ENCODE measurements around the gene OSBPL6.

The OSBPL6 gene

DNA sequence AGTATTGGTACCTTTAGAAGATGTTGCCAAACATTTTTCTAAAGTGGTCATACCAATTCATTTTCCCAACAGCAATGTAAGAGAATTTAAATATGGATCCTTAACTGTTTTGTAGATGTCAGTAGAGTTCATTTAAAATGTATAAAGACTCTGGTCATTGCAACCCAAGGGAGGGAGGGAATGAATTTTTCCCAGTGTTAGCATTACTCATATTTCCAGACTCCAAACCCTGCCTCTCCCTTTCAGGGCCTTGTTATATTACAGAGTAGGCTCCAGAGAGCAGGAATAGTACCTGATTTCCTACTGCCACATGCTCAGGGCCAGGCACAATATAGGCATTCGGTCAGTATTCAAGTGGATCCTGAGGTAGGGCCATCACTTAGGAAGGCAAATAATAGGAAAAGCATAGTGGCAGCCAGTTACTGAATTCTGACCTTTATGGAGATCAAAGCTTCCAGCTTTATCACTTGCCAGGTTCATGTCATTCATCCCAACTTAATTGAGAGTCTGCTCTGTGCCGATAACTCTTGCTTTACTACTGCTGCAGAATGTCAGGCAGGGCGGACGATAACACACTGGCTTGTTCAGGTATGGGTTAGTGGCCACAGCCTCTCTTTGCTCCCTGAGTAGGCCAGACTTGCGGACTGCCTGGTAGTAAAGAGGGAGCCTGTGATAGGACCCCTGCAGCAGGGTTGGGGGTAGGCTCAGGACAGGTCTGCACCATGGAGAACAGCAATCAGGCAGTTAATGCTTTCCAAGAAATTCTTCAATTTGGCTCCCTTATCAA is 75.3 kb downstream of the OSBPL6 start:
- TF ChIP-seq CTCF (IDR thresholded peaks at IDR 0.05; ENCODE audit: borderline replicate concordance, insufficient read depth, low read depth, low read length), result no peak

DNA sequence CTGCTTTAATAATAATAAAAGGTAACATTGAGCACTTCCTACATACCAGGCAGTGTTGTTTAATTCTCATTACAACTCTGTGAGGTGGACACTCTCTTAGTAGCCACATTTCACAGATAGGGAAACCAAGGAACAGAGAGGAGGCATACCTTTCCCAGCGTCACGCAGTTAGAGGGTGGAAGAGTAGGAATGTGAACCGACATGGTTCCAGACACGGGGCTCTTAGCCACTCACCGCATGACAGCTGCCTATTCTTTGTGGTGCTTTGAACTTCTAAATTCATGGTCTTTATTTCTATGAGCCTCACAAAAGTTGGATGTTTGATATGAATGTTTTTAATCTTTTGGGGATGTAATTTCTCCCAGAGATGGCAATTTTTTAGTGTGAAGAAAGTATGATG is 76.0 kb downstream of the OSBPL6 start:
- no peak for TF ChIP-seq CTCF (IDR thresholded peaks at IDR 0.05; ENCODE audit: borderline replicate concordance, insufficient read depth, low read depth, low read length)
- no peak overlapping the region for H3K4me3 ChIP-seq (ENCODE audit: low read depth, low read length)

More for the DNA sequence above, 75.3 kb downstream of the OSBPL6 start:
- no peak overlapping the region for H3K4me3 ChIP-seq (ENCODE audit: low read depth, low read length)

GRCh38 chr2:178271094-178271493 is 76.8 kb downstream of the OSBPL6 start:
- TF ChIP-seq CTCF (IDR thresholded peaks at IDR 0.05; ENCODE audit: borderline replicate concordance, insufficient read depth, low read depth, low read length), result no peak
- no peak overlapping the region for H3K4me3 ChIP-seq (ENCODE audit: low read depth, low read length)

GRCh38 chr2:178271629-178272333 is 77.5 kb downstream of the OSBPL6 start:
- no peak for TF ChIP-seq CTCF (IDR thresholded peaks at IDR 0.05; ENCODE audit: borderline replicate concordance, insufficient read depth, low read depth, low read length)
- H3K4me3 ChIP-seq (ENCODE audit: low read depth, low read length), result no peak overlapping the region

DNA sequence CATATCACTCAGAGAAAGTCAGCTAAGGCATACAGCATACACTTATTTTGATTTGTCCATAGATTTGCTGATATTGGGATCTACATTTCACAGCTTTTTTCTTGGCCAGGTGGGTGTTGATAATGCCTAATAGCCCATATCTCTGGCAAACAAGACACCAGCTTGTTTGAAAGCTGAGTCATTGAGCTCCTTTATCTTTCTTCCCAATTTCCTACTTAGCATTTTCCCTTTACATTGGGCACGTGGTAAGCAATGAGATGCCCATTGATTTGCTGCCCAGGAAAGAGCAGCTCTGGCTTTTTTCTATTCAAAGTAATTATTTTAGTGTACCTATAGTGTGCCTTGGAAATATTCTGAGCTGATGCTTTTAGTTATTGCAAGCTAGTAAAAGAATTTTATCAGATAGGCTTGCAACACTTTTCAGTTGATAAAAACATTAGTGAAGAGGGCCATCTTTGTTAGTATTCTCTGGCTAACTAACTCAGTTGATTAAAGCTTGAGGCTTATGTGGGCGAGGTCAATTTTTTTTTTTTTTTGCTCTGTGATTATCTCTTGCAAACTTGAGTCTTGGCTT is 79.6 kb downstream of the OSBPL6 start:
- TF ChIP-seq CTCF (IDR thresholded peaks at IDR 0.05; ENCODE audit: borderline replicate concordance, insufficient read depth, low read depth, low read length), result no peak
- no peak overlapping the region for H3K4me3 ChIP-seq (ENCODE audit: low read depth, low read length)

- H3K4me3 ChIP-seq (ENCODE audit: low read depth, low read length), result no peak overlapping the region
- TF ChIP-seq CTCF (IDR thresholded peaks at IDR 0.05; ENCODE audit: borderline replicate concordance, insufficient read depth, low read depth, low read length), result no peak
These were observed 81.3 kb downstream of the OSBPL6 start for GRCh38 chr2:178275600-178275999.
